RCC 7860 (cell line): ENCODE data around the gene ZPBP2.
"Not testable (repeated sequence)": the region's sequence is repeated elsewhere in the genome, so short reads cannot be mapped to it uniquely, and the experiment has no call there.

Experiments
- DNase-seq: peaks from one replicate; pipeline ENCODE4 v3.0.0-alpha.2; 2015; ENCODE audit warnings: low spot score
- FAIRE-seq: peaks from 2 replicates; lab custom pipeline; 2012; peaks lifted over from hg19 to GRCh38; lab: Jason Lieb, UNC

ZPBP2 gene

GRCh38 chr17:39867880-39868553, at the start of gene ZPBP2:
Gene ZPBP2, plus strand, starts transcription at chr17:39868202. Its CDS starts 153 bp downstream, at chr17:39868355.
- FAIRE-seq = no peak
- no peak for DNase-seq

- no peak for FAIRE-seq
These were observed 49.5 kb upstream of the ZPBP2 start for GRCh38 chr17:39818358-39819000.

GRCh38 chr17:39820541-39820940, 47.5 kb upstream of the ZPBP2 start:
- no peak for DNase-seq
- no peak for FAIRE-seq

More at GRCh38 chr17:39818358-39819000, 49.5 kb upstream of the ZPBP2 start:
- DNase-seq = no peak

- DNase-seq (no peak), FAIRE-seq (no peak)
These were observed 47.0 kb upstream of the ZPBP2 start for GRCh38 chr17:39820987-39821386.

GRCh38 chr17:39822051-39822451, 46.0 kb upstream of the ZPBP2 start:
- DNase-seq (peak; percentile 23), FAIRE-seq (peak; percentile 29)

- no peak for DNase-seq
- no peak for FAIRE-seq
These were observed 44.5 kb upstream of the ZPBP2 start for GRCh38 chr17:39823407-39824054.

- no peak for DNase-seq
- FAIRE-seq = no peak
These were observed 41.7 kb upstream of the ZPBP2 start for GRCh38 chr17:39826334-39826733.

GRCh38 chr17:39828443-39828842, 39.6 kb upstream of the ZPBP2 start:
- no peak for FAIRE-seq
- no peak for DNase-seq

- no peak for DNase-seq
- FAIRE-seq = no peak
These were observed 36.4 kb upstream of the ZPBP2 start for GRCh38 chr17:39831588-39831987.

- FAIRE-seq (no peak), DNase-seq (no peak)
These were observed 34.0 kb upstream of the ZPBP2 start for GRCh38 chr17:39834017-39834416.

GRCh38 chr17:39835038-39835786, 32.8 kb upstream of the ZPBP2 start:
- FAIRE-seq (no peak), DNase-seq (no peak)

GRCh38 chr17:39836117-39836516, 31.9 kb upstream of the ZPBP2 start:
- DNase-seq (no peak), FAIRE-seq (no peak)

- DNase-seq (no peak), FAIRE-seq (no peak)
These were observed 29.9 kb upstream of the ZPBP2 start for GRCh38 chr17:39838057-39838456.

- DNase-seq = no peak
- no peak for FAIRE-seq
These were observed 29.2 kb upstream of the ZPBP2 start for GRCh38 chr17:39838784-39839183.

GRCh38 chr17:39841134-39841683, 26.8 kb upstream of the ZPBP2 start:
- FAIRE-seq (no peak), DNase-seq (no peak)

GRCh38 chr17:39845052-39845846, 22.8 kb upstream of the ZPBP2 start:
- DNase-seq (no peak), FAIRE-seq (no peak)

GRCh38 chr17:39846205-39846604, 21.8 kb upstream of the ZPBP2 start:
- DNase-seq = no peak
- FAIRE-seq = no peak

- no peak for FAIRE-seq
- DNase-seq = no peak
These were observed 19.4 kb upstream of the ZPBP2 start for GRCh38 chr17:39848600-39848999.

GRCh38 chr17:39850186-39850585, 17.8 kb upstream of the ZPBP2 start:
- peak; percentile 96 for FAIRE-seq

GRCh38 chr17:39852239-39852638, 15.8 kb upstream of the ZPBP2 start:
- no peak for FAIRE-seq
- no peak for DNase-seq

More at GRCh38 chr17:39850186-39850585, 17.8 kb upstream of the ZPBP2 start:
- not testable (repeated sequence) for DNase-seq
